ENCODE results near the gene HABP4.

The HABP4 gene

DNA sequence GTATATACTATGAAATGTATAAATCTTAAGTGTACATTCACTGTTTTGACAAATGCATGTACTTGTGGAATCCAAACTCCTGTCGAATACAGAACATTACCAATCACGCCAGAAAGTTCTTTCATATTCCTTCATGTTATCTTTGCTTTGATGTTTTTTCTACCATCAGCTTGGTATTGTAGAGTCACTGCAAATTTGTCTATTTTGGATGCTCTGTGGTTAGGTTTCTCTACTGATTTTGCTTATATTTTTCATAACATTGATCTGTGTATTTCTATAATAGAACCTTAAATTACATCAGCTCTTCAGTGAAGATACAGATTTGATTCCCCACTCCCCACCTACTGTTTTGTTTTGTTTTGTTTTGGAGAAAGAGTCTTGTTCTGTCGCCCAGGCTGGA lies 30.8 kb downstream of the HABP4 start:
- DNase-seq, result no peak

DNA sequence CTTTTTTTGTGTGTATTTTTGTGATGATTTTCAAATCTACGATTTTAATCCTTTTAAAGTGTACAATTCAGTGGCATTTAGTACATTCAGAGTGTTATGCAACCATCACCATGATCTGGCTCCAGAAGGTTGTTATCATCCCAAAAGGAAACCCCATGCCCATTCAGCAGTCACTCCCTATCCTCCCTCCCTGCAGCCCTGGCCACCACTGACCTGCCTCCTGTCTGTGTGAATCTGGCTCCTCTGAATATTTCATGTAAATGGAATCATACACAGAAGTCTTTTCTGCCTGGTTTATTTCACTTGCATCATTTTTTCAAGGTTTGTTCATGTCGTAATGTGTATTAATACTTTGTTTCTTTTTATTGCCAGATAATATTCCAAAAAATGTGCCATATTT lies 32.5 kb downstream of the HABP4 start:
- no peak for DNase-seq

DNA sequence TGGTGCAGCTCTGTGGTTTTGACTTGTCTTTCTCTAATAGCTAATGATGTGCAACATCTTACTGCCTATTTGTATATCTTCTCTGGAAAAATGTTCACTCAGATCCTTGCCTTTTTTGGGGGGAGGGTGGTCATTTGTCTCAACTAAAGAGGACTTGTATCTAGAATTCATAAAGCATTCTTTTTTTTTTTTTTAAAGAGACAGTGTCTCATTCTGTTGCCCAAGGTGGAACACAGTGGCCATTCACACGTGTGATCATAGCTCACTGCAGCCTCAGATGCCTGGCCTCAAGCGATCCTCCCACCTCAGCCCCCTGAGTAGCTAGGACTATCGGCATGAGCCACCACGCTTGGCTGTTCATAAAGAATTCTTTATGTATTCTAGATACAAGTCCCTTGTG lies 33.2 kb downstream of the HABP4 start:
- DNase-seq, result no peak

DNA sequence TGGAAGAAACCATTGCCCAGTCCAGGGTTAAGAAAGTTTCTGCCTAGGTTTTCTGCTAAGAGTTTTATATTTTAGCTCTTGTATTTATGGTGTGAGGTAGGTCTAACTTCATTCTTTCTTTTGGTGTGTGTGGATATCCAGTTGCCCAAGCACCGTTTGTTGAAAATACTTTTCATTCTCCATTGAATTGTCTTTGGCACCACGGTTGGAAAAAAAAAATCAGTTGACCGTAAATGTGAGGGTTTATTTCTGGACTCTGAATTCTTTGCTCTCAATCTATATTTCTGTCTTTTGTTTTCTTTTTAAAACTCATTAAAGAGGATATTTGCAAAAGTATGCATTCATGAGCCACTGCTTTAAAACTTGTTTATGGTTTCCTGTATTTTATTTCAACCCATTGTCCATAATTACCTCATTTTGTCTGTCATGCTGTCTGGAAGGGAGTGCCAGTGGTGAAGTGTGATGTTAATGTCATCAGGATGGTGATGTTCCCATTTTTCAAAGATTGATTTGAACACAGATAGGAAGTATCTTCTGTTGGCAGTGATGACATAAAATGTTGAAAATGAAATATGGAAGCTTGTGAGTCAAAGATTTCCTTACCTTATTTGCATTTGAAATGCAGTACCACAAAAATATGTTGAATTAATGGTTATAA lies 33.9 kb downstream of the HABP4 start:
- no peak for DNase-seq

DNA sequence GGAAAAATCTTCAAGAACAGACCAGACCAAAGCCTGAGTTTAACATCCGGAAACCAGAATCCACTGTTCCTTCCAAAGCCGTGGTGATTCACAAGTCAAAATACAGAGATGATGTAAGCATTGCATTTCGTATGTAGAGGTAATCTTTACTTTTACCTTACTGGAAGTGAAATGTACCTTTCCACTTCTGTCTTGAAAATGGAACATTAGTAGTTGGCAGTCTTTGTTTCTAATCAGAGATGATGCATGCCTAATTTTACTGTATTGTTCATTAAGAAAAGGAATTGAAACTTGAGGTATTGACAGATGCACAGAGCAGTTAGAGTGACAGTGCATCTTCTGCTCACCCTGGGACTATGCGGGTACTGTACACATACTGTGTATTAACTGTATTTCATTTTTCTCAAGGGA lies 34.6 kb downstream of the HABP4 start:
- no peak for DNase-seq

- no peak for DNase-seq
Measured at GRCh38 chr9:96485280-96485679, 35.3 kb downstream of the HABP4 start.

DNA sequence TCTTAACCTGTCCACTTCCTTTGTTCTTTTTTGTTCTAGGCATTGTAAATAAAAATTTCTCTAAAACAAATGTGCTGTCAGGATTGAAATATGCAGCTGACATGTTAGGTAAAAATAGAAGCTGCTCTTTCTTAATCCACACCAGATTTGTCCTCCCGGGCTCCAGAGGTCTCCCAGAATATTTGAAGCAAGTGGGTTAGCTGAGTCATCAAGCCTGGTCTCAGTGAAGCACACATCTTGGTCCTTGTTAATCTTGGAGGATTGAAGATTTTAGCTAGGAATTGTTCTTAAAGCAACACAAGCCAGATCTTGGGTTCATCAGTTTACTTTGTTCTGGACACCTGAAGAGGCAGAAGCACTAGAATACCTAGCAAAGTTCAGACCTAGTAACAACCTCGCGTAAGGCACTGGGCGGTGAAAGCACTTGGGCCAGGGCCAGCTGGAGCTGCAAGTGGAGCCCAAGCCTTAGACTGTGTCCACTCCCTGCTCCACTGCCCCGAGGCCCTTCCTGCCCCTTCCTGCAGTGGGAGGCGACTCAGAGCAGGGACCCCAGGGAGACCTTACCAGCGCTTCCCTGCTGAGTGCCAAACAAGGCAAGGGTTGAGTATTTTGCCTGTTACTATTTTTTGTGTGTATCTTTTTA lies 36.5 kb downstream of the HABP4 start:
- no peak for DNase-seq

- no peak for DNase-seq
Measured at GRCh38 chr9:96487029-96487396, 37.0 kb downstream of the HABP4 start.

DNA sequence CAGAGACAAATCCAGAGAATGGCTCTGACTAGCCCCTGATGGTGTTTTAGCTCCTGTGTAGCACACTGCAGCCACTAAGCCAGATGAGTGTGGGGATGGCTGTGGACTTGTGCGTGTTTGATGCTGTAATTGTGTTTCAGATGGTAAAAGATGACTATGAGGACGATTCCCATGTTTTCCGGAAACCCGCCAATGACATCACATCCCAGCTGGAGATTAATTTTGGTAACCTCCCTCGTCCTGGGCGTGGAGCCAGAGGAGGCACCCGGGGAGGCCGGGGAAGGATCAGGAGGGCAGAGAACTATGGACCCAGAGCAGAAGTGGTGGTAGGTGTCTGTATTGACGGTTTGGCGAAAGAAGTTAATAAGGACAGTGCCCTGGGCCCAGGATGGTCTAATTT lies 38.0 kb downstream of the HABP4 start:
- DNase-seq, result no peak

DNA sequence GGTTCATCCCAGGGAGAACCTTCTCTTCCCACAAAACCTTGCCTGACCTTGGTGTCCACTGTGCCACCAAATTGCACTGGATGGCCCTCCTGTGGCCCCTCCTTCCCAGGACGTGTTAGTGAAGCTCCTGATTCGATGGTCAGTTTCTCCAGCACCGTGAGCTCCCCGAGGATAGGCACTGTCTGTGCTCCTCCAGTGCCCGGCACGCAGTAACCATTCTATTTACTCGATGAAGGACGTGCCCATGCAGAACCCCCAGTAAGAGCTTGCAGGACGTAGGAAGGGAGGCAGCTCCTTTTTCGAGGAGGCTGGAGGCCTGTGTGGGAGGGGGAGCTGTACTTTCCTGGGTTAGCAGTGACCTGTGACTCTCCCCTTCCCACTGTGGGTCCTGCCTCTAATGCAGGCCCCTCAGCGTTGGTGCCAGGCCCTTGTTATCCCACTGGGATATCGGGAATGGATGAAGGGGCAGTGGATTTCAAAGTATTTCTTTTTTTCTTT lies 39.6 kb downstream of the HABP4 start:
- no peak for DNase-seq

- no peak for DNase-seq
Measured at GRCh38 chr9:96490534-96491078, 40.6 kb downstream of the HABP4 start.

DNA sequence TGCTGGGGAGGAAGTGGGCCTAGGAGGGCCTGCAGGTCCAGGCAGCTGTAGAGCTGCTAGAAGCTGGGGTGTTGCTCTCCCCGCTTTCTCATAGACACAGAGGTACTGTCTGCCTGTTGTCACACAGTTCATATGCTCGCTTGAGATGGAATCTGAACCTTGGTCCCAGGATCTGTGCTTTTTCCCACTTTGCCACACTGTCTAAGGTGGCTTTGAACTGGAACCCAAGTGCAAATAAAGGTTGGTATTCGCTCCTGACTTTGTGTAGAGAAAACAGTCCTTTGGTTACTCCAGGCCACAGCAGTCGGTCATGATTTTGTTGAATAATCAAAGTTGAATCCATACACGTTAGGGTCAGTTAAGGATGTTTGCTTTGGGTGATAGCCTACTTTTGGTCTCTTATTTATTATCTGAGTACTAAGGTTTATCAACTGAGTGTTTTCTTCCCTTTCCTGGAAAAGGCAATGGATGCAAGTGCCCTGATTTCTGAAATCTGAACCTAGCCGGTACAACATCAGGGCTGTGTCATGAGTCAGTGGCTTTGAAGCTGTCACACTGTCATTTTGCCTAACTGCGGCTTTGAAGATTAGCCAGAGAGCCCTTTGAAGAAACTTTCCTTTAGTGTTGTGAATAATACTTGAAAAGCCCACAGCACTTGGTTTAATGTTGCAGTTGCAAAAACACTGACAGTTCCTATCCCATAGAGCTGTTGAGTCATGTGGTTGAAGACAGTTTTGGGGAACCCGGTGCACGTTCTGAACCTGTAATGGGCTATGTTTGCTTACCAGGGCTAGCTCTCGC lies 41.3 kb downstream of the HABP4 start:
- no peak for DNase-seq

DNA sequence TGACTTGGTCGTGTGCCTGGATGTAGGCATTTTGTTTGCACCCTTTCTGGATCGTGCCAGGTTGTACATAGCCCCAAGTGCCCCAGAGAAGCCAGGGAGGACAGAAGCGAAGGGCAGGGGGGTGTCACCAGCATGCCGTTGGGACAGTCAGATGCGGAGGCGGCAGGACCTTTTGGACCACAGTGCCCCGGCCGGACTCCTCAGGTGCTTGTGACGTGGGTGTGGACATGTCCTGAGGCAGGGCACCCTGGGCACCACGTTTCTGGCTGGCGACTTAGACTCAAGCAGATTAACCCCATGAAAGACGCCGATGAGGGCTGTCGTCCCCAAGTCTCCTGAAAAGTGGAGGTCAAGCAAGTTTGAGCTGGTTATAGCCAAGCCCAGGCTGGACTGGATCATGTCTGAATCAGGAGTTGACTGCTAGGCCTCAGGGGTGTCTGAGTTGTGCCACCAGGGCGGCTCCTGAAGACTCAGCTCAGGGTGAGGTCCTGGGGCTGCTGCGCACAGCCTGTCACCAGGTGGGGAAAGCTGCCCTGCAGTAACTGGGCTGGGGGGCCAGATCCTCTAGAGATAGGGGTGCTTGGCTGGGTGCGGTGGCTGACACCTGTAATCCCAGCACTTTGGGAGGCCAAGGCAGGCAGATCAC lies 42.0 kb downstream of the HABP4 start:
- DNase-seq, result no peak

GRCh38 chr9:96492993-96493531 lies 43.1 kb downstream of the HABP4 start:
- DNase-seq, result no peak

DNA sequence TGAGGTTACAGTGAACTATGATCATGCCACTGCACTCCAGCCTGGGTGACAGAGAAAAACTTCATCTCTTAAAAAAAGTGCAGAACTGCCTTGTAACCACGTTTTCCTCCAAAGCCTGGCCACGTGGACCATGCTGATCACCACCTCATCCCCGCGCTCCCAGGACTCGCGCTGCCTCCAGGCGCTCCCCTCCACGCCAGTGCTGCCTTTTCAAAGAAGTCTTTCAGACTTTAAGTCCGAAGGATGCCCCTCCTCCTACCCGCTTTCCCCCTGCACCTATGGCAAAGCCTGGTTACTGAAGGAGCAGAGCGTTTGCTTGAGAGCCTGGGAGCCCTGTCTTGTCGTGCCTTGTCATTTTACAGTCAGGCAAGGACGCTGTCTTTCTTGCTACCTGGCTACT lies 43.8 kb downstream of the HABP4 start:
- DNase-seq, result no peak

DNA sequence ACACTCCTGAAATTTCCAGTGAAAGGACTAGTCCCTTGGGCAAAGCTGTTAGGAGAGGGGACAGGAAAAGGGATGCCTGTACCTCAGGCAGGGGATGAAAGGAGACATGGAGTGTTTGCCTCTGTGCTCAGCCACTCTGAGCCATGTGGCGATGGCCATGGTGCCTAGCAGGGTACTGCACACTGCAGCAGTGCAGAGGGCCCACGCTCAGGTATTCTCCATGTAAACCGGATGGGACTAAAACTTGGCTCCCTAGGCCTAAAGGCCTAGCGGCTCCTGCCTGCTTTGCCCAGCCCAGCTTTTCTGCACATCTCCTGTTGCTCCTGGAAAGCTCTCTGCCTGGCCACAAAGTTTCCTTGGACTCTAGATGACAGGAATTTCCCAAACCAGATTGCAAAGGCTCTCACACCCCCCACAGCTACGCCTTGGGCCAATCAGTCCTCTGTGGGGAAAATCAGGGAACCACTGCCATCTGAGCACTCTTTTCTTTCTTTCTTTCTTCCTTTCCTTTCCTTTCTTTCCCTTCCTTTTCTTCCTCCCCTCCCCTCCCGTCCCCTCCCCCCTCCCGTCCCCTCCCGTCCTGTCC lies 44.3 kb downstream of the HABP4 start:
- no peak for DNase-seq

GRCh38 chr9:96495341-96495740 lies 45.4 kb downstream of the HABP4 start:
- DNase-seq, result no peak

DNA sequence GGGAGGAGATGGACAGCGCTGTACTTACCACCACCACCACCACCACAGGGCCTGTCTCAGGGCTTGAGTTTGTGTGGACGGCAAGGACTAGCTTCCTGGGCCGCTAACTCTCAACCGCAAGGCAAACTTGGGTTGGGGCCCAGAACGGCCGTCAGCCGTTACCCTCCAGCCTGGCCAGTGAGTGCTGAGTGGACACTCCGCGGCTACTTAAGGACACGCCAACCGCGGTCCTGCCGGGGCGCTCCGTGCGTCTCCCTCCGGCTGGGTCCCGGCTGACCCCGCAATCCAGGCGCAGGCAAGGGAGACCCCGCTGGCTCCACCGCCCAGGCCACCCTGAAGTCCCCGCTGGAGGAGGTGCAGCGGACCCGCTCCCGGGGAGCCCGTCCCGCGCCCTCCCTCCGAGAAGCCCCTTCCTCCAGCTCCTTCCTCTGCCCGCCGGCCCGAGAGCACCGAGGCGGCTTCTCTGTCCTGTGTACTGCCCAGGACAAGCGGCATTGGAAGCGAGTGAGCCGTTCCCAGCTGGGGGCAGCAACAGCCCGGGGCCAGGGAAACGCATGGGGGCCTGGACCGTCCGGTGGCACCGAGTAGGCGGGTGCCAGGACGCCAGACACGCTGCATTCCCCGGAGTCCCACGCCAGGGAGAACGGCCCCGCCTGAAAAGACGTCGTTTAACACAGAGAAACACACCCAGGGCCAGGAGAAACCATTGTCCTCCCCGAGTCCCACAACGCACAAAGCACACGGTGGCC lies 46.6 kb downstream of the HABP4 start:
- no peak for DNase-seq

DNA sequence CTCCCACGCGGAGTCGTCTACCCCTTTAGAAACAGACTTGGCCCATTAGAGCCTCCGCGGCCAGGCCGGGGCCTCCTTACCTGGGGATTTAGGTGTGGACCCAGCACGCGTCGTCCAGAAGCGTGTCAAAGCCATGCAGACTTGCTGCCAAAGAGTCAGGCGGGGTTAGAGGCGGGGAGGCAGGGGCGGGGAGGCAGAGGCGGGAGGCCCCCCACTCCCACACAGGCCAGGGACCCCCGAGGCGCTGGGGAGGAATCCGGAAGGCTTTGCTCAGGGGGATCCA lies 47.1 kb downstream of the HABP4 start:
- no peak for DNase-seq

- no peak for DNase-seq
Measured at GRCh38 chr9:96498796-96499195, 48.8 kb downstream of the HABP4 start.

GRCh38 chr9:96499257-96499656 lies 49.3 kb downstream of the HABP4 start:
- no peak for DNase-seq

Data from stimulated activated CD4-positive, alpha-beta T cell treated with anti-CD3 and anti-CD28 coated beads, Interleukin-12 subunit alpha, Interleukin-12 subunit beta, amount 100 ng/mL, for 4 hours (primary cell).